DOHH2 (cell line): ENCODE results near the gene ZSCAN1.

Experiments
- CTCF ChIP-seq: fragments of 200-600 bp; sonication (generic); IDR thresholded peaks from one replicate; pipeline ENCODE4 v1.5.1; 2014; ENCODE audit warnings: antibody characterized with exemption, mild to moderate bottlenecking, low read depth, low read length; ENCODE audit not compliant: poor library complexity, severe bottlenecking
- EZH2phosphoT487 ChIP-seq: fragments of 200-600 bp; sonication (generic); IDR thresholded peaks from 2 replicates; pipeline ENCODE4 v1.6.1; 2017; ENCODE audit warnings: borderline replicate concordance, mild to moderate bottlenecking, antibody characterized with exemption, low read length, moderate library complexity, mixed read lengths

GRCh38 chr19:58022283-58022660, 11.6 kb upstream of the ZSCAN1 start:
- TF ChIP-seq CTCF (no peak), EZH2phosphoT487 (no peak)
